ENCODE data around the gene CAPN2. TPM values are rescaled to one million over a fixed set of nuclear protein-coding genes. Genes with fewer than 3 reads are reported as not detected.

CAPN2 gene
- total RNA-seq, 1 experiment from 2014 or later = not detected

- Histone ChIP-seq H3K9me2 (replicated peaks; ENCODE audit: insufficient read depth, low read length) (no peaks in the 10 kb centered on the region), H3K79me2 (ENCODE audit: low read length) (no peaks in the 10 kb centered on the region), H3K4me3 (ENCODE audit: low read length) (no peak overlapping the region), H2AFZ (ENCODE audit: low read length) (no peak overlapping the region), H3K27ac (ENCODE audit: low read length) (no peak overlapping the region), H3K9ac (ENCODE audit: low read length) (no peak overlapping the region), H3K9me3 (ENCODE audit: low read length) (no peaks in the 10 kb centered on the region), H3K4me1 (ENCODE audit: low read length) (no peaks in the 10 kb centered on the region), H3K27me3 (ENCODE audit: low read length) (no peaks in the 10 kb centered on the region; the same call in 1 of the 2 replicates), H4K20me1 (ENCODE audit: insufficient read depth, low read depth, low read length) (no peaks in the 10 kb centered on the region), H3K36me3 (ENCODE audit: insufficient read depth, low read length) (no peaks in the 10 kb centered on the region), H3K4me2 (ENCODE audit: low read depth, low read length, poor library complexity, severe bottlenecking) (no peak overlapping the region)
- DNase-seq = no peak
Measured at GRCh38 chr1:223726380-223727001, 14.2 kb downstream of the CAPN2 start.

GRCh38 chr1:223727541-223727940 lies 15.2 kb downstream of the CAPN2 start:
- Histone ChIP-seq H3K4me2 (ENCODE audit: low read depth, low read length, poor library complexity, severe bottlenecking) (no peak overlapping the region), H3K9me3 (ENCODE audit: low read length) (no peaks in the 10 kb centered on the region), H2AFZ (ENCODE audit: low read length) (no peak overlapping the region), H3K9ac (ENCODE audit: low read length) (no peak overlapping the region), H3K4me1 (ENCODE audit: low read length) (no peaks in the 10 kb centered on the region), H4K20me1 (ENCODE audit: insufficient read depth, low read depth, low read length) (no peaks in the 10 kb centered on the region), H3K27me3 (ENCODE audit: low read length) (no peaks in the 10 kb centered on the region; the same call in 1 of the 2 replicates), H3K27ac (ENCODE audit: low read length) (no peak overlapping the region), H3K36me3 (ENCODE audit: insufficient read depth, low read length) (no peaks in the 10 kb centered on the region), H3K9me2 (replicated peaks; ENCODE audit: insufficient read depth, low read length) (no peaks in the 10 kb centered on the region), H3K79me2 (ENCODE audit: low read length) (no peaks in the 10 kb centered on the region), H3K4me3 (ENCODE audit: low read length) (no peak overlapping the region)
- no peak for DNase-seq

- Histone ChIP-seq H3K4me1 (ENCODE audit: low read length) (no peaks in the 10 kb centered on the region), H3K79me2 (ENCODE audit: low read length) (no peaks in the 10 kb centered on the region), H3K4me2 (ENCODE audit: low read depth, low read length, poor library complexity, severe bottlenecking) (no peak overlapping the region), H3K9ac (ENCODE audit: low read length) (no peak overlapping the region), H3K36me3 (ENCODE audit: insufficient read depth, low read length) (no peaks in the 10 kb centered on the region), H3K9me2 (replicated peaks; ENCODE audit: insufficient read depth, low read length) (no peaks in the 10 kb centered on the region), H3K9me3 (ENCODE audit: low read length) (no peaks in the 10 kb centered on the region), H2AFZ (ENCODE audit: low read length) (no peak overlapping the region), H4K20me1 (ENCODE audit: insufficient read depth, low read depth, low read length) (no peaks in the 10 kb centered on the region), H3K27ac (ENCODE audit: low read length) (no peak overlapping the region), H3K27me3 (ENCODE audit: low read length) (no peaks in the 10 kb centered on the region; the same call in 1 of the 2 replicates), H3K4me3 (ENCODE audit: low read length) (no peak overlapping the region)
- DNase-seq = no peak
Measured at GRCh38 chr1:223729906-223730305, 17.6 kb downstream of the CAPN2 start.

GRCh38 chr1:223730479-223731132 lies 18.3 kb downstream of the CAPN2 start:
- DNase-seq = no peak
- Histone ChIP-seq H3K27ac (ENCODE audit: low read length) (no peak overlapping the region), H3K4me1 (ENCODE audit: low read length) (no peaks in the 10 kb centered on the region), H3K9me2 (replicated peaks; ENCODE audit: insufficient read depth, low read length) (no peaks in the 10 kb centered on the region), H4K20me1 (ENCODE audit: insufficient read depth, low read depth, low read length) (no peaks in the 10 kb centered on the region), H3K27me3 (ENCODE audit: low read length) (no peaks in the 10 kb centered on the region; the same call in 1 of the 2 replicates), H3K36me3 (ENCODE audit: insufficient read depth, low read length) (no peaks in the 10 kb centered on the region), H3K4me3 (ENCODE audit: low read length) (no peak overlapping the region), H3K9me3 (ENCODE audit: low read length) (no peaks in the 10 kb centered on the region), H3K4me2 (ENCODE audit: low read depth, low read length, poor library complexity, severe bottlenecking) (no peak overlapping the region), H3K9ac (ENCODE audit: low read length) (no peak overlapping the region), H3K79me2 (ENCODE audit: low read length) (no peaks in the 10 kb centered on the region), H2AFZ (ENCODE audit: low read length) (no peak overlapping the region)

- Histone ChIP-seq H3K27ac (ENCODE audit: low read length) (no peak overlapping the region), H3K9me3 (ENCODE audit: low read length) (no peaks in the 10 kb centered on the region), H3K36me3 (ENCODE audit: insufficient read depth, low read length) (no peaks in the 10 kb centered on the region), H4K20me1 (ENCODE audit: insufficient read depth, low read depth, low read length) (no peaks in the 10 kb centered on the region), H2AFZ (ENCODE audit: low read length) (no peak overlapping the region), H3K79me2 (ENCODE audit: low read length) (no peaks in the 10 kb centered on the region), H3K27me3 (ENCODE audit: low read length) (no peaks in the 10 kb centered on the region; the same call in 1 of the 2 replicates), H3K4me3 (ENCODE audit: low read length) (no peak overlapping the region), H3K9ac (ENCODE audit: low read length) (no peak overlapping the region), H3K4me2 (ENCODE audit: low read depth, low read length, poor library complexity, severe bottlenecking) (no peak overlapping the region), H3K9me2 (replicated peaks; ENCODE audit: insufficient read depth, low read length) (no peaks in the 10 kb centered on the region), H3K4me1 (ENCODE audit: low read length) (no peaks in the 10 kb centered on the region)
- no peak for DNase-seq
Measured at GRCh38 chr1:223731133-223731770, 18.9 kb downstream of the CAPN2 start.

- Histone ChIP-seq H3K27ac (ENCODE audit: low read length) (no peak overlapping the region), H4K20me1 (ENCODE audit: insufficient read depth, low read depth, low read length) (no peaks in the 10 kb centered on the region)
Measured at GRCh38 chr1:223732993-223733798, 20.9 kb downstream of the CAPN2 start.

GRCh38 chr1:223733898-223734852 lies 21.8 kb downstream of the CAPN2 start:
- H3K36me3 ChIP-seq (ENCODE audit: insufficient read depth, low read length) = no peaks in the 10 kb centered on the region

More at GRCh38 chr1:223732993-223733798, 20.9 kb downstream of the CAPN2 start:
- no peaks in the 10 kb centered on the region for H3K36me3 ChIP-seq (ENCODE audit: insufficient read depth, low read length)
- no peaks in the 10 kb centered on the region for H3K9me3 ChIP-seq (ENCODE audit: low read length)
- H2AFZ ChIP-seq (ENCODE audit: low read length) = no peak overlapping the region
- no peaks in the 10 kb centered on the region; the same call in 1 of the 2 replicates for H3K27me3 ChIP-seq (ENCODE audit: low read length)
- H3K9ac ChIP-seq (ENCODE audit: low read length) = no peak overlapping the region
- H3K4me1 ChIP-seq (ENCODE audit: low read length) = no peaks in the 10 kb centered on the region
- no peaks in the 10 kb centered on the region for H3K79me2 ChIP-seq (ENCODE audit: low read length)
- H3K9me2 ChIP-seq (replicated peaks; ENCODE audit: insufficient read depth, low read length) = no peaks in the 10 kb centered on the region
- no peak for DNase-seq
- no peak overlapping the region for H3K4me2 ChIP-seq (ENCODE audit: low read depth, low read length, poor library complexity, severe bottlenecking)
- H3K4me3 ChIP-seq (ENCODE audit: low read length) = no peak overlapping the region

More at GRCh38 chr1:223733898-223734852, 21.8 kb downstream of the CAPN2 start:
- Histone ChIP-seq H4K20me1 (ENCODE audit: insufficient read depth, low read depth, low read length) (no peaks in the 10 kb centered on the region), H3K27me3 (ENCODE audit: low read length) (no peaks in the 10 kb centered on the region), H3K9me3 (ENCODE audit: low read length) (no peaks in the 10 kb centered on the region), H3K9ac (ENCODE audit: low read length) (no peak overlapping the region), H3K4me1 (ENCODE audit: low read length) (no peaks in the 10 kb centered on the region), H3K79me2 (ENCODE audit: low read length) (no peaks in the 10 kb centered on the region), H3K4me3 (ENCODE audit: low read length) (no peak overlapping the region), H3K4me2 (ENCODE audit: low read depth, low read length, poor library complexity, severe bottlenecking) (no peak overlapping the region), H3K27ac (ENCODE audit: low read length) (no peak overlapping the region), H2AFZ (ENCODE audit: low read length) (no peak overlapping the region), H3K9me2 (replicated peaks; ENCODE audit: insufficient read depth, low read length) (no peaks in the 10 kb centered on the region)
- DNase-seq = no peak

All from Karpas-422 (cell line).